GM13976 (cell line): ENCODE results near the gene ITCH.

Experiments used
- DNase-seq: peaks from one replicate; pipeline ENCODE4 v3.0.0; 2012; ENCODE audit warnings: low spot score
- CTCF ChIP-seq: IDR thresholded peaks from 2 replicates; pipeline ENCODE4 v1.5.1; 2012; ENCODE audit warnings: borderline replicate concordance, mild to moderate bottlenecking; ENCODE audit not compliant: insufficient read depth; ENCODE audit errors: extremely low read depth, missing control alignments, control extremely low read depth
- in situ Hi-C: fragments of 300-500 bp; cut with MboI; formaldehyde crosslinking; loops from one replicate; pipeline ENCODE4 v1.12.0; 2022; ENCODE audit warnings: low sequenced_read_pairs, mixed read lengths, inconsistent platforms; ENCODE audit not compliant: unreplicated experiment

ITCH gene

DNA sequence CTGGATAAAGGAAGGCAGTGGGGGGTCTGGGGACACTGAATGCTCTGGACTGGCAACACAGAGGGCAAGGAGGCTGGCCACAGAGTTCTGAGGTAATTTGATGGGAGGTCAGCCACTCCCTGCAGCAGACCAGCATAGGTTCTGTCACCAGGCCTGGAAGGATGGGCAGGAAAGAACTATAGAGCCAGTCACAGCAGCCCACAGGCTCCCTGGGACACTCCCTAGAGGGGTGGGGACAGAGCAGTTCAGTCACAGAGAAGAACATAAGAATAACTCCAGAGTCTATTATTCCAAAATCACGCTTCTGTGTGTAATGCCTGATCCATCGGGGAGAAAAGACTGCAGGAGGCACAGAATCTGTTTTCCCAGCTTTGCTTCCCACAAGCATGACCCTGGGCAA lies 172.8 kb downstream of the ITCH start:
- TF ChIP-seq CTCF: no peak
- in situ Hi-C loops: loop anchor here (10.0 kb wide), 2 partner anchors 169 to 229 kb away; partner anchors contain the start of gene TP53INP2
- no peak for DNase-seq

DNA sequence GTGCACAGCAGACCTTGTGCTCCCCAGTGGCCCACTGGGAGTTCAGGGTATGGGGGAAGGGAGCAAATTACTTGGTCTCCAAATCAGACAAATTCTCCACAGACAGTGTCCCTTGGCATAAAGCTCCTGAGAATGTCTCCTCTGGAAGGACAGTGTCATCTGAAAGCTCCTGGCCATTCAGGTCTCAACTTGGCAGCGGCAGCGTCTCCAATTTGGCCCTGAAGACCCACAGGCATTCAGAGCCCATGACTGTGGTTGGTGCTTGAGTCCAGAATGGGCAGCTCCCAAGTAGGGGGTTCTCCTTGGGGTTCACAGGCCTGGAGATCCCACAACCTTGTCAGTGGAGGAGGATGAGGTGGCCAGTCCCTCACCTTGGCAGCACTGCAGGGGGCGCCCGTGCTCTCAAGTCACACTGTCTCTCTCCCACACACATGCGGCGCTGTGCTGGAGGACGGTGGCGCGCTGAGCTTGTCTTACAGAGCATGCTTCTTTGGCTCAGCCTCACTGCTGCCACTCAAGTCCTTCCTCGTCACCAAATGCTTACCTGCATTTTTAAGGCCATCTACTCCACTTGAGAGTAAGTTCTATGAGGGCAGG lies 173.8 kb downstream of the ITCH start:
- TF ChIP-seq CTCF: peak; percentile 59
- DNase-seq: no peak
- in situ Hi-C loops: loop anchor here (10.0 kb wide), 2 partner anchors 168 to 228 kb away; partner anchors contain the start of gene TP53INP2

DNA sequence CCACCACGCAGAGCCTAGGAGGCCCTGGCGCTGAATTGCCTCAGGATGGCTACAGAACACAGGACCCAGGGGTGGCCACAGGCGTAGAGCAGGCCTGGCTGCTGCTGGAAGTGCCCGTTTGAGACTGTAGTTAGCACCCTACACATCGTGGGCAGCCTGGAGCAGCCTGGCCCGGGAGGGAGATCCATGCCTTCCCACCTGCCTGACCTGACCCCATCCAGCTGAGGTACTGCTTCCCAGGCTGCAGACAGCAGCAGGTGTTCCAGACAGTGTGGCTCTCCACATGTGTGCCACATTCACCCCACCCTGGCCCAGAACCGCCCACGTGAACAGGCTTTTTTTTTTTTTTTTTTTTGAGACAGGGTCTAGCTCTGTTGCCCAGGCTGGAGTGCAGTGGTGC lies 174.6 kb downstream of the ITCH start:
- TF ChIP-seq CTCF: no peak
- in situ Hi-C loops: loop anchor here (10.0 kb wide), 2 partner anchors 167 to 227 kb away; partner anchors contain the start of gene TP53INP2
- DNase-seq: no peak

GRCh38 chr20:34538671-34539123 lies 175.6 kb downstream of the ITCH start:
- TF ChIP-seq CTCF: peak; percentile 86
- DNase-seq: peak; percentile 76
- in situ Hi-C loops: loop anchor here (10.0 kb wide), 2 partner anchors 166 to 226 kb away; partner anchors contain the start of gene TP53INP2

DNA sequence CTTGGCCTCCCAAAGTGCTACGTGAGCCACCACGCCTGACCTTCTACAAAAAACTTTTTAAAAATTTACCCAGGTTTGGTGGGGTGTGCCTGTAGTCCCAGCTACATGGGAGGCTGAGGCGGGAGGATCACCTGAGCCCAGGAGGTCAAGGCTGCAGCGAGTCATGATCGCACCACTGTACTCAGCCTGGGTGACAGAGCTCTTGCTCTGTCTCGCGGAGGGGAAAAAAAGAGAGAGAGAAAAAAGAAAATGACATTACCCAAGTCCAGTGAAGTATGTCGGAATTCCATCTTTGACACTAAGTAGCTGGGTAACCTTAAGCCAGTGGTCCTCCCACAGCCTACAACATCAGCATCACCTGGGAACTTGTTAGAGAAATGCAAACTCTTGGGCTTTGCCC lies 176.7 kb downstream of the ITCH start:
- DNase-seq: no peak
- in situ Hi-C loops: loop anchor here (10.0 kb wide), 2 partner anchors 165 to 225 kb away; partner anchors contain the start of gene TP53INP2
- TF ChIP-seq CTCF: no peak

DNA sequence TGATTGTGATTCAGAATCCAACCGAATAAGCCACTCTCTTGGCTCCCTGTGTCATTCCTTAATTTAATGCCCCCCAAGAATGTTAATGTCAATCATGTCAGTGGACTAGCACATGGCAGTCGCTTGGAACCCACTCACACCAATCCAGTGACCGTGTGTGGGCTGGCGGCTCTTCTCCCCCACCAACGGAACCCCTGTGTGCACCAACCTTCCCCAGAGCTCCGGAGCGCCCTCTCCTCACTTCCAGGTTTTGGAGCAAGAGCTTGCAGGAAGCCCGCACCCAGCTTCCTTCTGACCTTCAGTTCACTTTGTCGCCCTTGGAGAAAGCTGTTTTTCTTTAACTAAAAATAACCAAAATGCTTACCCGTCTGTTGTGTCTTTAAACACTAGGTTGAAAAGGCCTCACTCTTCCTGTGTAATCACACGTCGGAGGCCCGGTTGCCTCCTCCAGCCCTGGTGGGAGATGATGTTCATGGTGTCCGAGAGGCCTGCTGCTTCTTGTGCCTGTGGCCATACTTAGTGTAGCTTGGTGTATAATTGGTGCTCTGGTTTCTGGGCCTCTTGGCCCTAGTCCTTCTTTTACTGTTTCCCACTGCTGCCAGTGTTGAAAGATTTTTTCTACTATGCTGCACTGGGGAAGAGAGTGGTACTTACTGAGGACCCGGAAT lies 177.7 kb downstream of the ITCH start:
- in situ Hi-C loops: no loop called here
- no peak for DNase-seq
- TF ChIP-seq CTCF: no peak
